Natural killer cell (primary cell): ENCODE data around the gene ISCU. TPM values are rescaled to one million over a fixed set of nuclear protein-coding genes. Genes with fewer than 3 reads are reported as not detected.

ENCODE experiments used
- ATAC-seq, 3 donors: fragments of 150-1000 bp in 2 of 3; fragments of 200-7000 bp in 1 of 3; cut with Tn5 transposase; 1 replicate in 1 of 3; 2 replicates in 2 of 3; pipeline ENCODE4 v1.10.0; 2021; ENCODE audit warnings: mild to moderate bottlenecking in 2 of 3, moderate library complexity in 2 of 3
- DNase-seq, 2 donors: peaks; one replicate each; pipeline versions ENCODE4 v3.0.0 to v3.0.0-alpha.2; 2013 to 2021; ENCODE audit warnings: mixed read lengths in 1 of 2
- H3K27ac ChIP-seq: one replicate; pipeline ENCODE4 v1.5.1; 2013; ENCODE audit warnings: mild to moderate bottlenecking, low read length
- H3K27me3 ChIP-seq: one replicate; pipeline ENCODE4 v1.6.1; 2013; ENCODE audit warnings: low read length; ENCODE audit not compliant: control insufficient read depth, insufficient read depth
- H3K36me3 ChIP-seq: one replicate; pipeline ENCODE4 v1.6.1; 2013; ENCODE audit warnings: low read length; ENCODE audit not compliant: control insufficient read depth, insufficient read depth
- H3K4me1 ChIP-seq: one replicate; pipeline ENCODE4 v1.6.1; 2013; ENCODE audit warnings: low read length; ENCODE audit not compliant: control insufficient read depth, insufficient read depth
- H3K4me3 ChIP-seq: one replicate; pipeline ENCODE4 v1.5.1; 2013; ENCODE audit warnings: low read length
- H3K9me3 ChIP-seq: one replicate; pipeline ENCODE4 v1.6.1; 2013; ENCODE audit warnings: low read length; ENCODE audit not compliant: control insufficient read depth, insufficient read depth
- H3K27ac Mint-ChIP-seq, 2 donors: one replicate each; pipeline ENCODE4 v1.8.0; 2022; ENCODE audit warnings: mild to moderate bottlenecking in 2 of 2, mixed read lengths in 2 of 2, moderate library complexity in 1 of 2
- H3K27me3 Mint-ChIP-seq, 2 donors: one replicate each; pipeline ENCODE4 v1.8.0; 2022; ENCODE audit warnings: low read depth in 2 of 2, mixed read lengths in 2 of 2
- H3K36me3 Mint-ChIP-seq: one replicate; pipeline ENCODE4 v1.8.0; 2022; ENCODE audit warnings: mixed read lengths
- H3K4me1 Mint-ChIP-seq, 2 donors: one replicate each; pipeline ENCODE4 v1.8.0; 2022; ENCODE audit warnings: mixed read lengths in 2 of 2
- H3K4me3 Mint-ChIP-seq: one replicate; pipeline ENCODE4 v1.8.0; 2022; ENCODE audit warnings: mild to moderate bottlenecking, moderate library complexity, mixed read lengths
- H3K9me3 Mint-ChIP-seq, 2 donors: one replicate each; pipeline ENCODE4 v1.8.0; 2022; ENCODE audit warnings: mixed read lengths in 2 of 2
- CTCF ChIP-seq: fragments of 200-600 bp; IDR thresholded peaks from one replicate; pipeline ENCODE4 v1.8.0; 2022; ENCODE audit warnings: antibody characterized with exemption
- WGBS: methylation state at CpG from one replicate; pipeline ENCODE4 v1.1.7; 2013; ENCODE audit warnings: missing lambda C conversion rate; ENCODE audit not compliant: insufficient coverage; 5-methylcytosine and 5-hydroxymethylcytosine counted together
- intact Hi-C: fragments of 100-400 bp; cut with micrococcal nuclease; formaldehyde crosslinking; loops from one replicate; pipeline ENCODE4 v1.14.2; 2022
- total RNA-seq, 4 donors: library from RNA; stranded (reverse); fragments of 120-200 nt in 1 of 4; gene quantifications; one replicate each; pipeline versions ENCODE4 v1.2.3 to v1.2.4, GENCODE V29; 2013 to 2022

ISCU gene
- total RNA-seq, 3 donors from 2014 or later (not counting 1 experiment from before 2014, with no cell fraction given) = 86.9 to 103 (median 97.4) TPM

- DNase-seq = no peak
- Mint-ChIP-seq H3K27me3 (no peaks in the 10 kb centered on the region), H3K4me1 (peaks cover 49 to 50% of the 10 kb centered on the region in 2 donors), H3K4me3 (no peak overlapping the region), H3K9me3 (peaks cover 0 to 4% of the 10 kb centered on the region in 2 donors), H3K36me3 (no peaks in the 10 kb centered on the region), H3K27ac (peak overlapping the region; percentile 92 to 100)
- intact Hi-C loops = loop anchor here (5.0 kb wide), 2 partner anchors 33 to 118 kb away; partner anchors contain the start of gene CORO1C
- TF ChIP-seq CTCF = no peak
- Histone ChIP-seq H3K9me3 (peaks cover 5% of the 10 kb centered on the region), H3K27me3 (no peaks in the 10 kb centered on the region), H3K36me3 (peaks cover 1% of the 10 kb centered on the region), H3K4me1 (peaks cover 32% of the 10 kb centered on the region), H3K27ac (no peak overlapping the region), H3K4me3 (no peak overlapping the region)
- WGBS = 94% methylated on average over 6 of the region's 6 CpGs
- ATAC-seq = no peak
These were observed 52.2 kb downstream of the ISCU start for GRCh38 chr12:108614639-108615038.

- Mint-ChIP-seq H3K27me3 (no peaks in the 10 kb centered on the region), H3K9me3 (peaks cover 0 to 4% of the 10 kb centered on the region in 2 donors), H3K27ac (peak overlapping the region; percentile 92 to 100), H3K4me3 (no peak overlapping the region), H3K36me3 (no peaks in the 10 kb centered on the region), H3K4me1 (peaks cover 56 to 59% of the 10 kb centered on the region in 2 donors)
- intact Hi-C loops = loop anchor here (5.0 kb wide), 1 partner anchor 116 kb away; the partner anchor contains the start of gene CORO1C
- DNase-seq = no peak
- Histone ChIP-seq H3K27ac (no peak overlapping the region), H3K4me1 (peaks cover 38% of the 10 kb centered on the region), H3K27me3 (no peaks in the 10 kb centered on the region), H3K4me3 (no peak overlapping the region), H3K9me3 (peaks cover 5% of the 10 kb centered on the region), H3K36me3 (peaks cover 12% of the 10 kb centered on the region)
- TF ChIP-seq CTCF = no peak
- 100% methylated on average over 1 of the region's 1 CpG for WGBS
- ATAC-seq = no peak
These were observed 53.5 kb downstream of the ISCU start for GRCh38 chr12:108615918-108616317.

- Mint-ChIP-seq H3K36me3 (no peaks in the 10 kb centered on the region), H3K4me1 (peaks cover 60 to 64% of the 10 kb centered on the region in 2 donors), H3K27ac (peak overlapping the region; percentile 92 to 100), H3K27me3 (no peaks in the 10 kb centered on the region), H3K9me3 (peaks cover 0 to 4% of the 10 kb centered on the region in 2 donors), H3K4me3 (no peak overlapping the region)
- H3K4me3 ChIP-seq = no peak overlapping the region
- WGBS = 100% methylated on average over 2 of the region's 2 CpGs
- peaks cover 41% of the 10 kb centered on the region for H3K4me1 ChIP-seq
- peak overlapping the region; percentile 79 for H3K27ac ChIP-seq
- DNase-seq = no peak
- H3K9me3 ChIP-seq = peaks cover 5% of the 10 kb centered on the region
- H3K27me3 ChIP-seq = no peaks in the 10 kb centered on the region
- H3K36me3 ChIP-seq = peaks cover 16% of the 10 kb centered on the region
- no peak for ATAC-seq
- intact Hi-C loops = loop anchor here (5.0 kb wide), 1 partner anchor 116 kb away; the partner anchor contains the start of gene CORO1C
- TF ChIP-seq CTCF = no peak
These were observed 54.0 kb downstream of the ISCU start for GRCh38 chr12:108616359-108616758.
